Sigmoid colon (tissue), 3 donors: ENCODE data around the gene PPM1M.

Experiments used
- CTCF ChIP-seq, 4 experiments: fragments of 450-650 bp in 3 of 4; fragments of 200-600 bp in 1 of 4; IDR thresholded peaks; one replicate each; pipeline ENCODE4 v1.5.1; 2016 to 2019; ENCODE audit warnings: antibody characterized with exemption in 4 of 4, mild to moderate bottlenecking in 3 of 4, moderate library complexity in 2 of 4
- POLR2A ChIP-seq, 2 donors: fragments of 450-650 bp; IDR thresholded peaks; one replicate each; pipeline ENCODE4 v1.6.1; 2016; ENCODE audit warnings: antibody characterized with exemption in 2 of 2, mild to moderate bottlenecking in 2 of 2, moderate library complexity in 2 of 2

GRCh38 chr3:52277071-52277964 is 31.8 kb downstream of the PPM1M start:
- no peak for TF ChIP-seq CTCF (IDR thresholded peaks at IDR 0.05)
- peak in 1 of 2 donors; percentile 43 for TF ChIP-seq POLR2A (IDR thresholded peaks at IDR 0.05)
